ENCODE data around the gene PEMT.
"Not testable (repeated sequence)": the region's sequence is repeated elsewhere in the genome, so short reads cannot be mapped to it uniquely, and the experiment has no call there.

The PEMT gene

DNA sequence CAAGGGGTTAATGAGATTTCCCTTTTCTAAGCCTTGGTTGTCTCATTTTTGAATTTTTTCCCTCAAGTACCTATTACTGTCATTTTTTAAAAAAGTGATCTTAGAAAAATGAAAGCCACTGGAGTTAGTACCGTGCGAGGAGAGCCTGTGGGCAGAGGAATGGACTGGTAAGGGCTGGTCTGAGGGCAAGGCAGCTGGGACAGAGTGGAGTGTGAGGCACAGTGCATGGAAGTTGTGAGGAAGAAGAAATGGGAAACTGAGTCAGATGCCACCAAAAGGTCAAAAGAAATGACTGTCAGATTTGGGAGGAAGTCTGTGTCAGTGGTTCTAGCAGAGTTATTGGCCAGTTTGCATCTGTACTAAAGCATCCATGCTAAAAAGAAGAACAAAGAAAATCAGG lies 103.5 kb downstream of the PEMT start:
- DNase-seq (ENCODE audit: low spot score) = no peak

DNA sequence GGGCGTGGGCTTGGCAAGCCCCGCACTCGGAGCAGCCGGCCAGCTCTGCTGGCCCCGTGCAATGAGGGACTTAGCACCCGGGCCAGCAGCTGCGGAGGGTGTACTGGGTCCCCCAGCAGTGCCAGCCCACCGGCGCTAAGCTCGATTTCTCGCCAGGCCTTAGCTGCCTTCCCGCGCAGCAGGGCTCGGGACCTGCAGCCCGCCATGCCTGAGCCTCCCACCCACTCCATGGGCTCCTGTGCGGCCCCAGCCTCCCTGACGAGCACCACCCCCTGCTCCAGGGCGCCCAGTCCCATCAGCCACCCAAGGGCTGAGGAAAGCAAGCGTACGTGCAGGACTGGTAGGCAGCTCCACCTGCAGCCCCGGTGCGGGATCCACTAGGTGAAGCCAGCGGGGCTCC lies 105.1 kb downstream of the PEMT start:
- DNase-seq (ENCODE audit: low spot score) = not testable (repeated sequence)

- DNase-seq (ENCODE audit: low spot score) = no peak
These were observed 106.1 kb downstream of the PEMT start for GRCh38 chr17:17485420-17485819.

- DNase-seq (ENCODE audit: low spot score) = no peak
These were observed 107.0 kb downstream of the PEMT start for GRCh38 chr17:17484451-17484899.

DNA sequence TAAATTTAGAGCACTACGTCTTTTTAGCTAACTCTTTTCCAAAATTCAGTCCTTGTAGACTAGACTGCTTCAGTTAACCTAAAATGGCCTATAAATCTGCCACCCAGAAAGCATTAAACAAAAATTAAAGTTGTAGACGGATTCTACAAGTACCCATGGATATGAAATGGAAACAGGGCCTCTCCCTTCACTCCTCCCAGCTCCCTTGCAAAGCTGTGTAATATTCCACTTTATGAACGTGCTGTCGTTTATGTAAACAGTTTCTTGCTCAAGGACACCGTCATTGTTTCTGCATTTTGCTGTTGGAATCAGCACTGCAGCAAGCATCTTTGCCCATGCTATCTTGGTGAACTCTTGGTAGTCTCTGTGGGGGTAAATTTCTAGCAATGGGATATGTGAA lies 109.6 kb downstream of the PEMT start:
- DNase-seq (ENCODE audit: low spot score) = no peak

- DNase-seq (ENCODE audit: low spot score) = no peak
These were observed 110.8 kb downstream of the PEMT start for GRCh38 chr17:17480593-17481148.

DNA sequence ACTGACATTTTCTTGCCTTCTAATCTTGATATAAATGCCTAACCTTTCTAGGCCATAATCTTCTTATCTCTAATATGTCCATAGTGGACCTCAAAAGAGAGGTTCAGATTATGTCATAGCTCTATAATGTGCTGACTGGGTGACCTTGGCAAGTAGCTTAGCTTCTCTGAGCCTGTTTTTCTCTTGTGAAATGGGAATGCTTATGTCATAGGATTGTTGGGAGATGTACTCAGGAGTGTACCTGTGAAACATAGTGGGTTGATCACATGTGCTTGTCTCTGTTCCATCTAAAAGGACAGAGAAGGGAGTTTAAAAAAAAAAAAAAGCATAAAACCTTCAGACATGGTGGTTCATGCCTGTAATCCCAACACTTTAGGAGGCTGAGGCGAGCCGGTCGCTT lies 112.3 kb downstream of the PEMT start:
- DNase-seq (ENCODE audit: low spot score) = no peak

- peak; percentile 95 for DNase-seq (ENCODE audit: low spot score)
These were observed 114.5 kb downstream of the PEMT start, which contains the start of gene MED9 for GRCh38 chr17:17476865-17477467. TSS of gene MED9 (plus strand) at chr17:17477000. CDS start at chr17:17477042, 42 bp downstream.

DNA sequence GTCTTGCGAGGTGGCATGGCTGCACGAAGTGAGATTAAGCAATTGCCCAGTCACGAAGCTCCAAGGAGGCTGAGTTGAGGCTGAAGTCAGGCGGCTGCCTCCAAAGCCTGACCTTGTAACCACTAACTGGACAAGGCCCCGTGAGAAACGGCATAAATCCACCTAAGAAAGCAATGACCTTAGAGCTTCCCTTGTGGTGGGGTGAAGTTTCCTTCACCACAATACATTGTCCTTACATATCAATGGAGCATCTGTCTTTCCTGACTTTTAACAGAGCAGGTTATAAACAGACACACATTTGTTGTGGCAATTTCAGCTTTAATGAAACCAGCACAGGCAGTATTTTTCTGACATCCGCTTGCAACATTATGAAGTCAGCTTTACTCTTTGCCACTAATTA lies 117.2 kb downstream of the PEMT start:
- DNase-seq (ENCODE audit: low spot score) = no peak

- DNase-seq (ENCODE audit: low spot score) = no peak
These were observed 119.1 kb downstream of the PEMT start for GRCh38 chr17:17472333-17472920.

DNA sequence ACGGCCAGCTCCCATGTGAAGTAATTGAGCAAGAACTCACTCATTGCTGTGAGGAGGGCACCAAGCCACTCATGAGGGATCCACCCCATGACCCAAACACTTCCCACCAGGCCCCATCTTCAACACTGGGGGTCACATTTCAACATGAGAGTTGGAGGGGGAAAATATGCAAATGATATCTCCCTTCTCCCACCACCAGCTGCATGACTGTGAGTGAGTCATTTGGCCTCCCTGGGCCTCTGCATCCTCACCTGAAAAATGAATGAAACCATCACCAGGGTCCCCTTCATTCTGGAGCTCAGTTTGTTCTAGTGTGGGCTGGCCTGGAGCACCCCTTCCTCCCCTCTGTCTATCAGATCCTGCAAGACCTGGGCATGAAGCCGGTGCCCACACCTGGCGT lies 121.5 kb downstream of the PEMT start:
- no peak for DNase-seq (ENCODE audit: low spot score)

DNA sequence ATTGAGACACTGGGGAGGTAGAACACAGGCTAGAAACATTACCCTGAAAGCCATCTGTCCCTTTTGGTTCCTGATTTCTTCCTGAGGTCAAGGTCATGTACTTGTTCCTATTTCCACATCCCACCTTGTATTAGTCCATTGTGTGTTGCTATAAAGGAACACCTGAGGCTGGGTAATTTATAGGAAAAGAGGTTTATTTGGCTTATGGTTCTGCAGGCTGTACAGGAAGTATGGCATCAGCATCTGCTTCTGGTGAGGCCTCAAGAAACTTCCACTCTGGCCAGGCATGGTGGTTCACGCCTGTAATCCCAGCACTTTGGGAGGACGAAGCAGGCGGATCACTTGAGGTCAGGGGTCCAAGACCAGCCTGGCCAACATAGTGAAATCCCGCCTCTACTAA lies 122.2 kb downstream of the PEMT start:
- DNase-seq (ENCODE audit: low spot score) = no peak

GRCh38 chr17:17468217-17469010 lies 123.1 kb downstream of the PEMT start:
- peak; percentile 36 for DNase-seq (ENCODE audit: low spot score)

- no peak for DNase-seq (ENCODE audit: low spot score)
These were observed 123.8 kb downstream of the PEMT start for GRCh38 chr17:17467720-17468119.

GRCh38 chr17:17467016-17467415 lies 124.5 kb downstream of the PEMT start:
- DNase-seq (ENCODE audit: low spot score) = peak; percentile 62

- DNase-seq (ENCODE audit: low spot score) = no peak
These were observed 125.0 kb downstream of the PEMT start for GRCh38 chr17:17466511-17466910.

GRCh38 chr17:17465878-17466277 lies 125.6 kb downstream of the PEMT start:
- not testable (repeated sequence) for DNase-seq (ENCODE audit: low spot score)

GRCh38 chr17:17463821-17464220 lies 127.7 kb downstream of the PEMT start:
- DNase-seq (ENCODE audit: low spot score) = peak; percentile 49

DNA sequence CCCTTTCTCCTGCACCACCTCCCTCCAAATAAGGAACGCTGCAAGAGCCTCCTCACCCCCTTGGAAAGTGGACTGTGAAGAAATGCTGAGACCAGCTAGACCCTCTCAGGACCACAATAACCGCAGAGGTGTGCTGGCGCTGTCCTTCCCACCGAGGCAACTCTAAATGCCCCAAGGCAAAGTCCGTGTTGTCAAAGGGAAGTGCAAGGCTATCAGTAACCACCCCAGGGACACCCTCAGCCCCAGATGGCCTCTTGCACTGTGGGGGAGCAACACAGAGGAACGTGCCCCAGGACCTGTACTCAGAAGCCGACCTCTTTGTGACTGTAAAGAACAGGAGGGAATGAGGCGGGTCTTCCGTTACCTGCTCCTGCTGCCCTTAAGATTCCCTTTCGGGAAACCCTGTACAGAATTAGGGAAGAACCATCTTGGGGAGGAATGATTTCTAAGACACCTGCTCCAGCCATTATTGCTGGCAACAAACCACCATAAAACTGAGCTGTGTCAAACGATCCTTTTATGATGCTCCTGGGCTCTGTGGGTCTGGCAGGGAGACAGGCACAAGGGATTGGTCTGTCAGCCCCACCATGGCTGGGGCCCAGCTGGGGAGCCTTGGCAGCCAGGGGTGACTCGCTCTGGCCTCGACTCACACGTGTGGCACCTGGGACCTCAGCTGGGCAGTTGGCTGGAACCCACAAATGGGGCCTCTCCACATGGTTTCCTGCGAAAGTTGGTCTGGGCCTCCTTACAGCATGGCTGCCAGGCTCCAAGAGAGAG lies 129.3 kb downstream of the PEMT start:
- DNase-seq (ENCODE audit: low spot score) = no peak

DNA sequence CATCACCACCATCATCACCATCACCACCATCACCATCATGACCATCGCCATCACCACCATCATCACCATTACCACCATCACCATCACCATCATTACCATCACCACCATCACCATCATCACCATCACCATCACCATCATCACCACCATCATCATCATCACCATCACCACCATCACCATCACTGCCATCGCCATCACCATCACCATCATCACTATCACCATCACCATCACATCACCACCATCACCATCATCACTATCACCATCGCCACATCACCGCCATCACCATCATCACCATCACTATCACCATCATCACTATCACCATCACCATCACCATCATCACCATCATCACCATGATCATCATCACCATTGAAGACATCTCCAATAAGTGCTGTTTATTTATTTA lies 131.5 kb downstream of the PEMT start:
- DNase-seq (ENCODE audit: low spot score) = no peak

DNA sequence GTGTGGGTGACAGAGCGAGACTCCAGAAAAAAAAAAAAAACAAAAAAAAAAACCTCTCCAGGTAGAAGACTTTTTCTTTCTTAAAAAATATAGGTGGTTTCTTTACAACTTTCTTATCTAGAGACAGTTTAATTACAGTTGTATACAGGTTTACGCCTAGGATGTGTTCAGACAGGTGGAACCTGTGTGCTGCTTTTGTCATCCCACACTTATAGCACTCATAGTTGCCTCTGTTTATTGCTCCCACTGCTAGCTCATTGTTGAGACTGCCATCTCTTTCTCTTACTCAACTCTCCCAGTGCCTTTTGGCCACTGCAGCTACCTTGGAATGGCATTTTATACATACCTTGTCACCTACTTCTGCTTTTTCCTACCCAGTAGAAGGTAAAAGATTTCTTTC lies 133.8 kb downstream of the PEMT start:
- no peak for DNase-seq (ENCODE audit: low spot score)

DNA sequence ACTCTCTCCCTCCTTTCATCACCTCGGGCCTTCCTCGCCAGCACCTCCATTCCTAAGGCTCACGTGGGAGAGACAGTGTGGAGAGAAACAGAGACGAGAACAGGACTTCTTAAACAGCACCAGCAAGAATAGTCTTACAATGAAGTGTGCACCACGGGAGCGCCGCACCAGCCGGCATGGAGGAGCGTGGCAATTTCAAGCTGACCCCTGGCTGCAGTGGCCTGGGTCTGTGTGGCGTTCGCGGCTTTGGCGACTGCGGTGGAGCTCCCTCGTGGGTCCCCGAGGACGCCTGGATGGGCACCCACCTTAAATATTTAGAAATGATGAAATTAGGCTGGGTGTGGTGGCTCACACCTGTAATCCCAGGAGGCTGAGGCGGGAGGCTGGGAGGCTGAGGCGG lies 135.3 kb downstream of the PEMT start:
- no peak for DNase-seq (ENCODE audit: low spot score)

Data from Ammon's horn (tissue), 1 donor.